Measurements from ENCODE around the gene ZSCAN10. TPM values are rescaled to one million over a fixed set of nuclear protein-coding genes. Genes with fewer than 3 reads are reported as not detected.
A peak's percentile ranks its signal among the peaks of the same experiment; 100 is the strongest.

Gene ZSCAN10
- total and polyA plus RNA-seq, 9 of the 15 experiments (the other 6 are each of a cell fraction or from before 2014, with no cell fraction given): 0.22 TPM; not detected in 8

DNA sequence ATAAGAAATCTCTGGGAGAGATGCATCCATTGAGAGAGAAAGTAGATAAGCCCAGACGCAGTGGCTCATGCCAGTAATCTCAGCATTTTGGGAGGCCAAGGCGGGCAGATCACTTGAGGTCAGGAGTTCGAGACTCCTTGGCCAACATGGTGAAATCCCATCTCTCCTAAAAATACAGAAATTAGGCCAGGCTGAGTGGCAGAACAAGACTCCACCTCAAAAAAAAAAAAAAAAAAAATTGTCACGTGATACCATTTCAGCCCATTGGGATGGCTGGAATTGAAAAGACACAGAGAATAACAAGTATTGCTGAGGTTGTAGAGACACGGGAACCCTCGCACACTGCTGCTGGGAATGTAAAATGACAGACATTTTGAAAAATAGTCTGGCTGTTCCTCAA, 36.5 kb downstream of the ZSCAN10 start (continued):
- TF ChIP-seq HBP1 (CRISPR knock-in tag; IDR thresholded peaks at IDR 0.05) (no peak), TBP (optimal IDR thresholded peaks at IDR 0.05; ENCODE audit: low read depth, low read length) (no peak), SAP30 (IDR thresholded peaks at IDR 0.05; ENCODE audit: borderline replicate concordance, insufficient read depth, low read depth, low read length, poor library complexity, severe bottlenecking) (no peak), SMARCA4 (IDR thresholded peaks at IDR 0.05) (no peak), ZNF778 (CRISPR knock-in tag; IDR thresholded peaks at IDR 0.05) (no peak), SNIP1 (IDR thresholded peaks at IDR 0.05; ENCODE audit: low read depth) (no peak), SMARCE1 (IDR thresholded peaks at IDR 0.05) (no peak), USF1 (CRISPR knock-in tag; IDR thresholded peaks at IDR 0.05) (peak; percentile 43; the same call in 1 of the 2 replicates), ZBTB1 (CRISPR knock-in tag; IDR thresholded peaks at IDR 0.05; ENCODE audit: borderline replicate concordance, low read depth) (no peak), BRF2 (IDR thresholded peaks at IDR 0.05; ENCODE audit: borderline replicate concordance, insufficient read depth, insufficient read length) (no peak), PKNOX1 (IDR thresholded peaks at IDR 0.05) (peak; percentile 65), CBFA2T2 (conservative IDR thresholded peaks at IDR 0.05) (peak; percentile 67), NR4A1 (CRISPR knock-in tag; IDR thresholded peaks at IDR 0.05) (no peak), NR4A1 (tag; IDR thresholded peaks at IDR 0.05) (no peak), TSC22D4 (tag; IDR thresholded peaks at IDR 0.05) (no peak), ARNT (IDR thresholded peaks at IDR 0.05) (no peak), ZEB2 (IDR thresholded peaks at IDR 0.05) (no peak), ARID1B (IDR thresholded peaks at IDR 0.05) (no peak), HCFC1 (IDR thresholded peaks at IDR 0.05; ENCODE audit: low read depth, low read length) (no peak), ARID2 (IDR thresholded peaks at IDR 0.05) (no peak)
- TF ChIP-seq, protein P1, sequence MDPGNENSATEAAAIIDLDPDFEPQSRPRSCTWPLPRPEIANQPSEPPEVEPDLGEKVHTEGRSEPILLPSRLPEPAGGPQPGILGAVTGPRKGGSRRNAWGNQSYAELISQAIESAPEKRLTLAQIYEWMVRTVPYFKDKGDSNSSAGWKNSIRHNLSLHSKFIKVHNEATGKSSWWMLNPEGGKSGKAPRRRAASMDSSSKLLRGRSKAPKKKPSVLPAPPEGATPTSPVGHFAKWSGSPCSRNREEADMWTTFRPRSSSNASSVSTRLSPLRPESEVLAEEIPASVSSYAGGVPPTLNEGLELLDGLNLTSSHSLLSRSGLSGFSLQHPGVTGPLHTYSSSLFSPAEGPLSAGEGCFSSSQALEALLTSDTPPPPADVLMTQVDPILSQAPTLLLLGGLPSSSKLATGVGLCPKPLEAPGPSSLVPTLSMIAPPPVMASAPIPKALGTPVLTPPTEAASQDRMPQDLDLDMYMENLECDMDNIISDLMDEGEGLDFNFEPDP (CRISPR knock-in tag; IDR thresholded peaks at IDR 0.05): no peak
- TF ChIP-seq, protein P2, sequence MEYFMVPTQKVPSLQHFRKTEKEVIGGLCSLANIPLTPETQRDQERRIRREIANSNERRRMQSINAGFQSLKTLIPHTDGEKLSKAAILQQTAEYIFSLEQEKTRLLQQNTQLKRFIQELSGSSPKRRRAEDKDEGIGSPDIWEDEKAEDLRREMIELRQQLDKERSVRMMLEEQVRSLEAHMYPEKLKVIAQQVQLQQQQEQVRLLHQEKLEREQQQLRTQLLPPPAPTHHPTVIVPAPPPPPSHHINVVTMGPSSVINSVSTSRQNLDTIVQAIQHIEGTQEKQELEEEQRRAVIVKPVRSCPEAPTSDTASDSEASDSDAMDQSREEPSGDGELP (CRISPR knock-in tag; IDR thresholded peaks at IDR 0.05; ENCODE audit: borderline replicate concordance): no peak
- TF ChIP-seq, protein P3, sequence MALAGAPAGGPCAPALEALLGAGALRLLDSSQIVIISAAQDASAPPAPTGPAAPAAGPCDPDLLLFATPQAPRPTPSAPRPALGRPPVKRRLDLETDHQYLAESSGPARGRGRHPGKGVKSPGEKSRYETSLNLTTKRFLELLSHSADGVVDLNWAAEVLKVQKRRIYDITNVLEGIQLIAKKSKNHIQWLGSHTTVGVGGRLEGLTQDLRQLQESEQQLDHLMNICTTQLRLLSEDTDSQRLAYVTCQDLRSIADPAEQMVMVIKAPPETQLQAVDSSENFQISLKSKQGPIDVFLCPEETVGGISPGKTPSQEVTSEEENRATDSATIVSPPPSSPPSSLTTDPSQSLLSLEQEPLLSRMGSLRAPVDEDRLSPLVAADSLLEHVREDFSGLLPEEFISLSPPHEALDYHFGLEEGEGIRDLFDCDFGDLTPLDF (CRISPR knock-in tag; IDR thresholded peaks at IDR 0.05): no peak
